GM03348 (cell line): ENCODE results near the gene HSD17B3.
"Not testable (repeated sequence)": the region's sequence is repeated elsewhere in the genome, so short reads cannot be mapped to it uniquely, and the experiment has no call there.

Experiments
- DNase-seq: peaks from one replicate; pipeline ENCODE4 v3.0.0; 2012; ENCODE audit warnings: low spot score

Gene HSD17B3

DNA sequence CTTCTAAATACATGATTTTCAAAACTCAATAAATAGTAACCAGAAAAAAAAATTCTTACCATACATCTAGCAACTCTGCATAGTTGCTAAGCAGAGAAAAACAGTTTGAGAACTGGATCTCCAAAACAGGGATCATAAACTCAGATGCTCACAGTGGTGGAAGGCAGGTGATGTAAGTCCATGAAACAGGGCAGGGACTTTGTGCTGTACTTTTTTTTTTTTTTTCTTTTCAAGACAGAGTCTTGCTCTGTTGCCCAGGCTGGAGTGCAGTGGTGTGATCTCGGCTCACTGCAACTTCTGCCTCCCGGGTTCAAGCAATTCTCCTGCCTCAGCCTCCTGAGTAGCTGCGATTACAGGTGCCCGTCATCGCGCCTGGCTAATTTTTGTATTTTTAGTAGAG lies 5.0 kb upstream of the HSD17B3 start:
- not testable (repeated sequence) for DNase-seq

DNA sequence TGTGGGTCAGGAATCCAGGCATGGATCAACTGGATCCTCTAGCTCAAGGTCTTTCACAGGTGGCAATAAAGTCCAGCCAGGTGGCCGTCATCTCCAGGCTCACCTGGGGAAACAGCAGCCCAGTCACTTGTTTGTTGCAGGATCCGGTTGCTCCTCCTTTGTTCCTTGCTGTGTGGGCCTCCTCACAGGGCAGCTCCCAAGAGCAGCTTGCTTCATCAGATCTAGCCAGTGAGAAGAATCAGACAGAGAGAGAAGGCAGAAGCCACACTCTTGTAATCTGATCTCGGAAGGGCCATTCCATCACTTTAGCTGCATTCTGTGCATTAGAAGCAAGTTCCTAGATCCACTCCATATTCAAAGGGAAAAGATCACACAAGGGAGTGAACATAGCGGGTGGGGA lies 3.2 kb upstream of the HSD17B3 start:
- DNase-seq, result no peak

DNA sequence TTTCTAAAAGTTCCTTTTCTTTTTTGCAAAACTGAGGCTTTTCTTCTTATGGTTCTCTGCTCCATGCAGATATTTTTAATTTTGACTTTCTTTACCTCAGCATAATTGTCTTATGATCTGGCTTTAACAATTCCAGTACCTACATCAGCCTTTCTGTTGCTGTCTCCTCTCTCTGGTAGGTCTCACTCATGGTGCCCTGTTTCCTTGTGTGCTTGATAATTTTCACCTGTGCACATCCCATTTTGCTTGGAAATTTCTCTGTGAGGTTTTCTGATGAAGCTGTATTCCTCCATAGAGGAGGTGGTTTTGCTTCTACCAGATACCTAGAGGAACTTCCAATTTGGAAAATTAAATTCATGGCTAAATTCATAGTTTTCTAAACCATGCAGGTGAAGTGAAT lies 2.3 kb upstream of the HSD17B3 start:
- DNase-seq, result no peak

DNA sequence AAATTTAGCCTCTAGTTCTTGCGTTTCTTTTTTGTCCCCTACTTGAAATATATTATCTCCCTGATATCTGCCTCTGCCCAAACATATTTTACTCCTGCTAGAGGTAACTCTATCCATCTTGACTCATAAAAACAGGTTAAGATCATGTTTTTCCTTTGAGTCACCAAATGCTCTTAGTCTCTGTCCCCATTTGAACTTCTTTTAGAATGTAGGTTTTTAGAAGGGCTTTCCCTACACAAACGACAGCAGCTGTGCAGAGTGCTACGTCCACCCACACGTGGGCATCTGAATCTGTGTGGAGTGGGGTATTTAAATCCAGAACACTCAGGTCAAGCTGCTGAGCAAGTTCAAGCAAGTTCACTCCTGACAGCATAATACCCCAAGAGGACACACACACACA lies 2.2 kb downstream of the HSD17B3 start:
- DNase-seq, result no peak

DNA sequence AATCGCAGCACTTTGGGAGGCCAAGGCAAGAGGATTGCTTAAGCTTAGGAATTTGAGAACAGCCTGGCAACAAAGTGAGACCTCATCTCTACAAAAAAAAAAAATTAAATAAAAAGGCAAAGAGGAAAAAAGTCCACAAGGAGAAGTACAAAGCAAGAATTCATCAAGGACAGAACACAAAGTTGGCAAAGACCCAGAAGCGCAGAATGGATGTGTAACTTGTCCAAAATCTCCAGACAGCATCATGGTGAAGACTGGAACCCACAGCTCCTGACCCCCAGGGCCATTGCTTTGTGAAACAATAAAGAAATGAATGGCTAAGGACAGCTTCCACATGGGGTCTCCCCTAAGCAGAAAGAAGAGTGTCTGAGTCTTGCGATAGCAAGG lies 7.8 kb downstream of the HSD17B3 start:
- no peak for DNase-seq

DNA sequence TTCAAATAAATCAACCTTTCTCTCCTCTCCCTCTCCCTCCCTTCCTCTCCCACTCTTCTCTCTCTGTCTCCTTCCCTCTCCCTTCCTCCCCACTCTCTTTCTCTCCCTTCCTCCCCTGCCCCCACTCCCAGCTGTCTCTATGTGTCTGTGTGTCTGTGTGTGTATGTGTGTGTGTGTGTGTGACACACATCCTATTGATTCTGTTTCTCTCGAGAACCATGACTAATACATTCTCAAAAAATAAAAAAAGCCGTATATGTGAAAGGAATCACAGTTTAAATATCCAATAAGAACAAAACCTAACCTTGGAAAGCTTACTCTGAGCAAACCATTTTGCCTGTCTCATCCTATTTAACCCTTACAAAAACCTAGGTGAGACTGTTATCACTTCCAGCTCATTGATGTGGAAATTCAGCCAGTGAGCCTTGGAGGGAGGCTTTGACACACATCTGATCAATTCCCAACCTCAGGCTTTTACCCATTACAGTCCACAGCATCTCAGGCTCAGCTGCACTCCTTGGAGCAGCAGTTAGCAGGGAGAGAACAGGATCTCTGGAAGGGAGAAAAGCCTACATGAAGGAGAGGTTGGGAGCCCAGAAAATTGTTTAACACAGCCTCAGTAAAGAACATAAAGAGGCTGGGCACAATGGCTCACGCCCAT lies 8.3 kb downstream of the HSD17B3 start:
- DNase-seq, result no peak

DNA sequence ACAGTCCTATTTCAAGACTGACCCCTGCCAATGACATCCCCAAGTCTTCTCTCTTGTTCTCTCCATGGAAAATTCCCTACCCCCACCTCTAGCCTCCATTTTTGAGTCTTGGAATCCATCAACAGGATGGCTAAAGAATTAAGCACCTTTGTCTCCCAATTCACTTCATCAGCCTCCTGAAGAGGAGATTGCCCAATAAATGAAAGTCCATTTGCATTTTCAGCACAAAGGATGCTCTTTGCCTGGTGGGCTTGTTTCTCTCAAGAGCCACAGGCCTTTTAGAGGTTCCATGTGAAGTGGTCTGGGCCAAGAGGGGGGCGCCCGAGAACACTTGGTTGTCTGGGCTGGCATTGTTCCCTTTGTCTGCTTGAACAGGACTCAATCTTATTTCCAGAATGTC lies 12.6 kb downstream of the HSD17B3 start:
- DNase-seq, result no peak

DNA sequence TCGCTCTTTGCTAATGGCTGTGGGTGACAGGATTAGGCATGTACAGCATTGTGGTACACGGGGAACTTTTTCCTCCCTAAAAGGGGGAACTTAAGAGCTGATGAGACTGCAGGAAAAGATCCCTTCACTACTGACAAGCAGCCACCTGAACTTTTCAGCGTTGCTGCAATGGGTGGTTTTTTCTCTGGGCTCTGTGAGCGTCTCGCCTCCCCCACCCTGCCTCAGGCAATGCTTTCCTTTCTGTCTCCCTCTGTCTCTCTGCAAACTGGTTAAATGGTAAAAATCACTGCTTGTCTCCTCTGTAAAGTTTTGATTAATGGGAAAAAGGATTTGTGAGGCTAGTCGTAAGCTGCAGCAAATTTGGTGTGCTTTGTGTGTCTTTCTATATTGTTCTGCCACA lies 20.3 kb downstream of the HSD17B3 start:
- DNase-seq, result no peak

DNA sequence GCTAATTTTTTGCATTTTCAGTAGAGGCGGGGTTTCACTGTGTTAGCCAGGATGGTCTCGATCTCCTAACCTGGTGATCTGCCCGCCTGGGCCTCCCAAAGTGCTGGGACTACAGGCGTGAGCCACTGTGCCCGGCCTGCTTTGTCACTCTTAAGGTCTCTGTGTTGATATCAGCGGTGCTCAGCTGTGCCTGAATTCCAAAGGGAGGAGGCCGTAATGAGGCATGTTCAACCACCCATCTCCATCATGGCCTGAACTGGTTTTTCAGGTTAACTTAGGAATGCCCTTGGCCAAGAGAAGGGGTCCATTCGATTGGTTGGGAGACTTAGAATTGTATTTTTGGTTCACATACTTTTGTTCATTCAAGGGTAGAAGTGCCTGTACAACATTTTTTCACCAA lies 22.0 kb downstream of the HSD17B3 start:
- no peak for DNase-seq

DNA sequence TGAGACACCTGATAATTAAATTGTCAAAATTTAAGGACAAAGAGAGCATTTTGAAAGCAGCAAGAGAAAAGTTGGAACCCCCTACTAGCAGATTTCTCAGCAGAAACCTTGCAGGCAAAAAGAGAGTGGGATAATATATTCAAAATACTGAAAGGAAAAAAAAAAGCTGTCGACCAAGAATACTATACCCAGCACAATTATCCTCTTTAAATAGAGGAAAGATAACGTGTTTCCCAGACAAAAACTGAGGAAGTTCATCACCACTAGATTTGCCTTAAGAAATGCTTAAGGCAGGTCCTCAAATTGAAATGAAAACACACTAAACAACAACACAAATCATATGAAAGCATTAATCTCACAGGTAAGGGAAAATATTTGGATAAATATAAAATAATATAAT lies 27.0 kb downstream of the HSD17B3 start:
- no peak for DNase-seq

DNA sequence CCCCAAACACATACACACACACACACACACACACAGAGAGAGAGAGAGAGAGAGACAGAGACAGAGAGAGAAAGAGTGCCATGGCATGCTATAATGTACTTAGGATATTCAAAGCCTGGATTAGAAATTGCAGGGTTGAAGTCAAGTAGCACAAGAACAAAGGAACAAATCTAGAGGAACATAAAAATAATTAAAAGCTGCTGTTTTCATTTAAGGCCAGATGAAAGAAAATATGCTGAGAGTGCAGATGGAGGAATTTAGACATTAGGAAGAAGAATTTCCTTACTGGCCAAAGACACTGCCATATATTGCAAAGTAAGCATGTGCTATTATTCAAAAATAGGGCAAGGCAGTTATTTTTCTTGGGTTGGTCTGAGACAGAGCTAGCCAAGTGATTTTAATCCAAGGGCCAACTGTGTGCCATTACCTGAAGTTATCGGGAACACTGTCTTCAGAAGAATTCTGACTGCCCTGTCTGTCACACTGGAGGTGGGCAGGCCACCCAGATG lies 31.7 kb downstream of the HSD17B3 start:
- DNase-seq, result no peak

DNA sequence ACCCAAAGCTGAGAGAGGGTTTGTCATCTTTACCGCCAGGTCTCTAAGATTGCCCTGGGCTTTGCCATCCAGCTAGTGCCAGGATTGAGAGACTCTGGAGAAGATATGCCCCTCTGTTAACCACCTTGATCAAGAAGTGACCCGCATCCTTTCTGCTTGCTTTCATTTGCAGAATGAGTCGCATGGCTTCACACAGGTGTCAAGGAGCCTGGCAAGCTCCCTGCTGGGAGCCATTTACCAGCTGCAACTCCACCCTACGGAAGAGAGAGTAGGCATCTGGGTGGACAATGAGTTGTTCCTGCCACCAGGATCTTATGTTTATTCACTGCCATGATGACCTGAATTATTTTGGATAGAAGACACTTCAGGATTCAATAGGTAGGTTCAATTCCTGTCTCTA lies 43.0 kb downstream of the HSD17B3 start:
- DNase-seq, result no peak

DNA sequence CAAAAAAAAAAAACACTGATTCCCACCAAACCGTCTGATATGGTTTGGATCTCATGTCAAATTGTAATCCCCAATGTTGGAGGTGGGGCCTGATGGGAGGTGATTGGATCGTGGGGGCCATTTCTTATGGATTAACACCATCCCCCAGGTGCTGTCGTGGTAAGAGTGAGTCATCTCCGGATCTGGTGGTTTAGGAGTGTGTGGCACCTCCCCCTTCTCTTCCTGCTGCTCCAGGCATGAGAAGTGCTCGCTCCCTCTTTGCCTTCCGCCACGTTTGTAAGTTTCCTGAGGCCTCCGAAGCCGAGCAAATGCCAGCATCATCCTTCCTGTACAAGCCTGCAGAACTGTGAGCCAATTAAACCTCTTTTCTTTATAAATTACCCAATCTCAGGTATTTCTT lies 45.2 kb downstream of the HSD17B3 start:
- DNase-seq, result no peak

DNA sequence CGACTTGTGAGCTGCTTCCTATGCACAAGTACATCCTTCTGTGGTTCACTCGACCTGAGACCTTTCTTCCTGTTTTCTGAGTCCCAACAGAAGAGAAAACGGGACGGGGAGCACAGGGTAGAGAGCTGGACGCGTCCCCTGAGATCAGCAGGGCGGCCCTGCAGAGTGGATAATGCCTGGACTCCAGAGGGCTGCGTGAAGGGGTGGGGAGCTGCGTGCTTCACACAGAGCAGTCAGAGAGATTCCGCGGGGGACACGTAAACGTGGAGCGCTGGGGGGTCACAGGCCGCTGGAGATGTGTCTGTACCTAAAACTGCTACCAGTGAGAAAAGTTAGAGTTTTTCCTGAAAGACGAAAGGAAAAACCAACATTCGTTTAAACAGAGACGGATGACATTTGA lies 46.3 kb downstream of the HSD17B3 start:
- DNase-seq, result no peak

DNA sequence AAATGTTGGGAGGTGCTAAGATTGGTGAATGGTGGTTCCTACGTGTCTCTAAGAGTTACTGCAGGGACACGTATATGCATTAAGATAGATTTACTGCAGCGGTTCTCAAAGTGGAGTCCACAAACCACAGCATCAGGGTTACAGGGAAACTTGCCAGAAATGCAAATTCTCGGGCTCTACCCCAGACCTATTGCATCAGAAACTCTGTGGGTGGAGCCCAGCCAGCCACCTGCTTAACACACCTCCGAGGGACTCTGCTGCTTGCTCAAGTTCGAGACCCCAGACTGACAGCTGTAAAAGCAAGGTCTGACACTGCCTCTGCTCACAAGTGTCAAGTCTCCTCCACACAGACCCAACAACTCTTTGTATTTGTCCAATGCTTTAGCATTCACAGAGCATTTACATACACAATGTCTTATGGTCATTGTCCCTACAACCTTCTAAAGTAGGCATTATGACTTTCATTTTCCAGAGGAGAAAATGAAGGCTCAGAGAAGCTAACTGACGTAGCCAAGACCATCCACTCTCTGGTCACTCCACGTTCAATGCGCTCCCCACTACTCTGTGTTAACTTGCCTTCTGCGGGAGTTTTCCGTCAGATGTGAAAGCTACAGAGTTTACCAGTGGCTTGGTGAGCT lies 48.8 kb downstream of the HSD17B3 start:
- no peak for DNase-seq

DNA sequence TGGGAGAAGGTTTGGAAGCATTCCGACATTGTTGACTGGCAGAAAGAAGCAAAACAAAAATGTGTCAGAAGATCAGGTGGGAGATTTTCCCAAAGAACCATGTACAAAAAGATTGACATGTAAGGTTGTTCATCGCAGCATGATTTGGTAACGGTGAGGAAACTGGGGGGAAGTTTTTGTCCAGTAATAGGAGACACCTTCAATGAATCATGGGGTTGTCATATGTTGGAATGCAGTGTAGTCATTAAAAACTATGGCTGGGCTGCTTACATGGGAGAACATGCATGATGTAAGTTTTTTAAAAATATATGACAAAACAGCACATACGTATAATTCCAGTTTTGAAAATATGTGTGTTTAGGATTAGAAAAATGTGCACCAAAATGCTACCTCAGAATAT lies 50.5 kb downstream of the HSD17B3 start:
- no peak for DNase-seq

DNA sequence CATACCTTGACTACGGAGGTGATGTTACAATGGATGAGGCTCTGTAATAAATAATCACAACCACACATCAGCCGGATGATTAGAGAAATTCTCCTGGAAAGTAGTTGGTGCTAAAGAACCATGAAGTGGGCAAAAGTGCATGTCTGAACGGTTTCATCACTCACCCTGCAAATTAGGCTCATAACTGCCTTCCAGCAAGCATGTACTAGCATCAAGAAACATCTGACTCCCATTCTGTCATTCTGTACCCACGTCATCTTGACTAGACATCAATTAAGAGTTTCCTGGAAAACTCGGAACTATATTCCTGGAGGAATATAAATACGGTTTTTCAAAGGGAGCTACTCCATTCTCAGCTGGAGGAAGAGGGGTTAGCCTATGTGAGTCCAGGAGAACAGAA lies 52.2 kb downstream of the HSD17B3 start:
- no peak for DNase-seq

DNA sequence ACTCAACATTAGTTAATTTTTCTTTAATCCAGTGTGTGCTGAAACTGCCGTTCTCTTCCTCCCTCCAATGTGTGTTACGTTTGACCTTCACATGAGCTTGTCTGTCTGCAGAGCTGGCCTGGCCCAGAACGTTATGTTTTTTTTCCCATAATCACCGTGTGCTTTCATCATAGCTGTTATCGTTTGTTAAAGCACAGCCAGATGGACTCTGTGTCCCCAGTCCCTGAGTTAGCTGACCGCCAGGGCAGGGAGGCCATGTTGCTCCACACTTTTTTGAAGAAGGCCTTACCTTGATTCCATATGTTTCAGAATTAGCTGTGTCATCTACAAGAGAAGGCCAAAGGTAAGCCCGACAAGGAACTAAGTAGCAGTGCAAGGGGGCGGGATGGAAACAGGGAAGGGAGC lies 55.7 kb downstream of the HSD17B3 start:
- no peak for DNase-seq

DNA sequence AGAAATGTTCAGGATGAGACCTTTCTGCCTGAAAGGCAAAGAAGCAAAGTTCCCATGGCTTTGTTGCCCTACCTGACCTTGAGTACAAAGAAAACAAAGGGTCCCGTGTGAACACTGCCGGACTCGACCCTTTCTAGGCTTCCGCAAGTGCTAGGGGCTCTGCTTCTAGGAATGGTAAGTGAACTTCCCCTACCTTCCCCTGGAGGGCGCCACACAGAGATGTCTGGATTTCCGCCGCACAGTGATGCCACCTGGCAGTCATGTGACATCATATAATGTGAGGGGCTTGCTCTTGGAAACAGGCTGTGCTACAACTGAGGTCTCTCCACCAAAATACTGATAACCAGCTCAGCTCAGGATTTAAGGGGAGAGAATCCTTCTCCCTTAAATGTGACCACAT lies 56.6 kb downstream of the HSD17B3 start:
- DNase-seq, result no peak

DNA sequence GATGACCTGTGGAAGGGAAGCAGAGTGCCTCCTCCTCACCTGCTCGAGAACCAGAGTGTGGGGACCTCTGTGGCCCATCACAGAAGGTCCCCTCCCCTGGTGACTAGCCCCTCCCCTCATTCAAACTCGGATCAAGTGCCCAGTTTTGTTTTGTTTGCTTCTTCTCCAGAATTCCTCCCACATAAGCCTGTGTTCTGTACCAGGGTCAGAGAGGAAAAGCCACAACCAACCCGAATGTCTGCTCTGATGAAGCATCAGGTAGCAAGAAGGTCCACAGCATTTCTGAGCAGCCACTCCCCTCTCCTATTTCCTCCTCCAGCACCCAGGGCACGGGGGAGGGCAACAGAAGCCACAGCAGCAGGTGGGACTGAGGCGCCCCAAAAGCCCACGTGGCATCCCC lies 58.2 kb downstream of the HSD17B3 start:
- DNase-seq, result no peak

DNA sequence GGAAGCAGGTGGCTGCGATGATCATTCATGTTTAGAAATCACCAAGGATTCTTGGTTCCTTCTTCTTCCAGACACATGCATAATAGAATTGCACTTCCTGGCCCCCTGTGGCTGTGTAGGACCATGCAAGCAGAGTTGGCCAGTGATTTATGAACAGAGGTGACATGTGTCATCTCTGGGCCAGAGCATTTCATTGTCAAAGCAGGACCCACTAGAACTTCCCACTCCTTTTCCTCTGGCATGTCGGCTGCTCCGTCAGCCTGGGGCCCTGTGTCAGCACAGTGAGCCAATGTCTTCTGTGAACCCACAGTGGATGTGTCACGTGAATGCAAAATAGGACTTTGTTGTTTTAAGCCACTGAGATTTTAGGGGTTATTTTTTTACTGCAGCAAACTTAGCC lies 59.2 kb downstream of the HSD17B3 start:
- DNase-seq, result no peak

DNA sequence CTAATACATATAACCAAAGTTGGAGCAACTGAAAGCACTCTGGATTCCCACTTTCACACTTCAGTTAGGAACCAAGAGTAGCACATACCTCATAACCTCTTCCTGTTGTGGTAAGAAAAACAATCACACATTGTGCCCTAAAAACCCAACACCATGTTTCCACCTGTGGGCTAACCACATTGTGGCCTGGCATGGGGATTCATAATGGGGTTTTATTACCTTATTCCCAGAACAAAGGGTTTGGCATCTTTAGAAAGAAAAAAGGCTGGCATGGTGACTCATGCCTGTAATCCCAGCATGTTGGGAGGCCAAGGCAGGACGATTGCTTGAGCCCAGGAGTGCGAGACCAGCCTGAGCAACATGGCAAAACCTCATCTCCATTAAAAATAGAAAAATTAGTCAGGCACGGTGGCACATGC lies 60.6 kb downstream of the HSD17B3 start:
- no peak for DNase-seq

DNA sequence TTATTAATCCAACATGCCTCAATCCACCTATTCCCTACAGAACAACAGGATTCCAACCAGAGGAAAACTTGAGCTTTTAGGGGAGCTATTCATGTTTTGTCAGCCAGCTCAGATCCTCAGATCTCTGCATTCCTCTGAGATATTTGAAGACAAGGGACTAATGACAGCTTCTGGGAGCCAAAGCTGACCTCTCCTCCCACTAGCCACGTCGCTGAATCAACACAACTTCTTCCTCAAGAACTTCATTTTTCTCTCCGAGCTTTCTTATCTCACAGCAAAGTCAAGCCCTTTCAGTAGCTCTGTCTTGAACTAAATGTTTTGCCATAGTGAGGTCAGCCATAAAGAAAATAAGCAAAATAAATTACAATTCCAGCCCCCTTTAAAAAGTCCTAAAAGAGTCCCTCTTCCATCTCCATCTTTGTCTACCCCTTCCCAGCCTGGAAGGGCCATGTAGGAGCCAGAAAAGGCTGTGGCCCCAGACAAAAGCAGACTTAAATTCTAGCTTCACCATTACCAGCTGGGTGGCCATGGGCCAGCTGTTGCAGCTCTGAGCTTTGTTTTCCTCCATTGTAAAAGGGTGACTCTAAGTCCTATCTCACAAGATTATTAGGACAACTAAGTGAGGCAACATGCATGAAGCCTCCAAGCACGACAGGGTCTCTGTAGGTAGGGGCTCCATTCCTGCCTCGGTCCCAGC lies 65.0 kb downstream of the HSD17B3 start:
- DNase-seq, result no peak

DNA sequence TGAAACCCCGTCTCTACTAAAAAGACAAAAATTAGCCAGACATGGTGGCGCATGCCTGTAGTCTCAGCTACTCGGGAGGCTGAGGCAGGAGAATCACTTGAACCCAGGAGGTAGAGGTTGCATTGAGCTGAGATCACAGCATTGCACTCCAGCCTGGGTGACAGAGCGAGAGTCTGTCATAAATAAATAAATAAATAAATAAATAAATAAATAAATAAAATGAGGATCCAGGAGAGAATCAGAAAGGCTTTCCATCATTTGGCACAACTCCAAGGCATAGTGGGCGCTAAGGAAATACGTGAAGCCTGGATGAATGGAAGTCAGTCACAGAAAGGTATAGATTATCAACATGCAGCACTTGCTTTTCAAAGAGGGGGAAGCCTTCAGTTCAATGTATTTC lies 65.6 kb downstream of the HSD17B3 start:
- DNase-seq, result not testable (repeated sequence)
